K562 (cell line): ENCODE measurements around the gene MEX3A. TPM values are rescaled to one million over a fixed set of nuclear protein-coding genes. Genes with fewer than 3 reads are reported as not detected.

Experiments used
- ADNP ChIP-seq: fragments of 200-800 bp; sonication (Bioruptor generic); IDR thresholded peaks from 2 replicates; pipeline ENCODE4 v1.6.1; 2016; ENCODE audit warnings: missing genetic modification characterization, missing compliant biosample characterization
- BCOR ChIP-seq: fragments of 450-650 bp; IDR thresholded peaks from 2 replicates; pipeline ENCODE4 v1.6.1; 2016
- BRCA1 ChIP-seq, 2 experiments: fragments of 450-650 bp in 1 of 2; sonication (generic) in 1 of 2; formaldehyde crosslinking in 1 of 2; IDR thresholded peaks; 2 replicates each; pipeline versions ENCODE4 v1.5.0 to v1.6.1; 2017 to 2020; ENCODE audit warnings: mild to moderate bottlenecking in 1 of 2, missing genetic modification reagents in 1 of 2
- CBX5 ChIP-seq: IDR thresholded peaks from 2 replicates; pipeline ENCODE4 v1.6.1; 2014; ENCODE audit warnings: low read depth, borderline replicate concordance
- ESRRA ChIP-seq: fragments of 450-650 bp; IDR thresholded peaks from 2 replicates; pipeline ENCODE4 v1.6.1; 2014; ENCODE audit warnings: low read depth, mild to moderate bottlenecking, moderate library complexity, borderline replicate concordance
- GATA2 ChIP-seq: sonication (generic); formaldehyde crosslinking; IDR thresholded peaks from 2 replicates; pipeline ENCODE4 v1.4.0; 2020; ENCODE audit warnings: mild to moderate bottlenecking, missing genetic modification reagents
- MCM7 ChIP-seq, 2 experiments: fragments of 450-650 bp; IDR thresholded peaks; 2 replicates each; pipeline ENCODE4 v1.6.1; 2016 to 2018
- MED1 ChIP-seq: sonication (generic); formaldehyde crosslinking; IDR thresholded peaks from 2 replicates; pipeline ENCODE4 v1.8.1; 2023; ENCODE audit warnings: missing genetic modification reagents, borderline replicate concordance
- NBN ChIP-seq: fragments of 450-650 bp; IDR thresholded peaks from 2 replicates; pipeline ENCODE4 v1.6.1; 2016; ENCODE audit warnings: low read depth, mild to moderate bottlenecking
- SMAD4 ChIP-seq: fragments of 250-450 bp; sonication (Bioruptor Pico); conservative IDR thresholded peaks from 2 replicates; pipeline ENCODE4 v1.8.0; 2021; ENCODE audit warnings: inconsistent platforms, mild to moderate bottlenecking, moderate library complexity
- TAF1 ChIP-seq: IDR thresholded peaks from 2 replicates; pipeline ENCODE4 v1.6.1; 2011; ENCODE audit warnings: mild to moderate bottlenecking, low read length, moderate library complexity; ENCODE audit not compliant: insufficient read depth, control insufficient read depth, severe bottlenecking; ENCODE audit errors: extremely low read depth
- polyA plus RNA-seq, 8 experiments: library from polyadenylated mRNA; depleted of rRNA in 4 of 8; stranded (reverse) in 5 of 8; unstranded in 3 of 8; fragments of >200 nt; fragmentation: Nextera tagmentation in 2 of 8; fragmentation: Illumina TruSeq in 1 of 8; extraction: Ambion mirVana in 2 of 8; extraction: Trizol in 1 of 8; gene quantifications; 2 replicates each; pipeline versions ENCODE4 v1.2.1 to v1.2.3, GENCODE V29; 2011 to 2014; ENCODE audit warnings: inconsistent platforms in 1 of 8, missing spikeins in 1 of 8
- total RNA-seq, 7 experiments: library from RNA; depleted of rRNA in 6 of 7; stranded (reverse); fragments of >200 nt in 6 of 7; fragmentation: Illumina TruSeq in 2 of 7; extraction: Trizol in 2 of 7; gene quantifications; 2 replicates each; pipeline versions ENCODE4 v1.2.1 to v1.2.3, GENCODE V29; 2011 to 2021; ENCODE audit warnings: low replicate concordance in 1 of 7
- TF ChIP-seq, protein P1 (sequence below): sonication (generic); formaldehyde crosslinking; IDR thresholded peaks from 2 replicates; pipeline ENCODE4 v1.8.0; 2022; ENCODE audit warnings: mild to moderate bottlenecking, low read depth, missing genetic modification reagents
- TF ChIP-seq, protein P2 (sequence below), 2 experiments: fragments of 250-450 bp in 1 of 2; fragments of 450-650 bp in 1 of 2; sonication (Bioruptor Pico) in 1 of 2; IDR thresholded peaks; 2 replicates each; pipeline versions ENCODE4 v1.6.1 to v1.8.0; 2016 to 2021; ENCODE audit warnings: mild to moderate bottlenecking in 2 of 2, moderate library complexity in 2 of 2, missing compliant biosample characterization in 1 of 2, missing genetic modification characterization in 1 of 2
- TF ChIP-seq, protein P3 (sequence below): IDR thresholded peaks from 3 replicates; pipeline ENCODE4 v1.6.1; 2011; ENCODE audit warnings: borderline replicate concordance, mild to moderate bottlenecking; ENCODE audit not compliant: insufficient read length, insufficient read depth
- TF ChIP-seq, protein P4 (sequence below), 2 experiments: fragments of 450-650 bp; formaldehyde crosslinking in 1 of 2; IDR thresholded peaks; 2 replicates each; pipeline versions ENCODE4 v1.4.0 to v1.6.1; 2014 to 2020; ENCODE audit warnings: mild to moderate bottlenecking in 2 of 2, borderline replicate concordance in 1 of 2, low read depth in 1 of 2

MEX3A gene
- total and polyA plus RNA-seq, 9 of the 15 experiments (the other 6 are each of a cell fraction or from before 2014, with no cell fraction given) = 0.36 to 13.7 (median 5.2) TPM

DNA sequence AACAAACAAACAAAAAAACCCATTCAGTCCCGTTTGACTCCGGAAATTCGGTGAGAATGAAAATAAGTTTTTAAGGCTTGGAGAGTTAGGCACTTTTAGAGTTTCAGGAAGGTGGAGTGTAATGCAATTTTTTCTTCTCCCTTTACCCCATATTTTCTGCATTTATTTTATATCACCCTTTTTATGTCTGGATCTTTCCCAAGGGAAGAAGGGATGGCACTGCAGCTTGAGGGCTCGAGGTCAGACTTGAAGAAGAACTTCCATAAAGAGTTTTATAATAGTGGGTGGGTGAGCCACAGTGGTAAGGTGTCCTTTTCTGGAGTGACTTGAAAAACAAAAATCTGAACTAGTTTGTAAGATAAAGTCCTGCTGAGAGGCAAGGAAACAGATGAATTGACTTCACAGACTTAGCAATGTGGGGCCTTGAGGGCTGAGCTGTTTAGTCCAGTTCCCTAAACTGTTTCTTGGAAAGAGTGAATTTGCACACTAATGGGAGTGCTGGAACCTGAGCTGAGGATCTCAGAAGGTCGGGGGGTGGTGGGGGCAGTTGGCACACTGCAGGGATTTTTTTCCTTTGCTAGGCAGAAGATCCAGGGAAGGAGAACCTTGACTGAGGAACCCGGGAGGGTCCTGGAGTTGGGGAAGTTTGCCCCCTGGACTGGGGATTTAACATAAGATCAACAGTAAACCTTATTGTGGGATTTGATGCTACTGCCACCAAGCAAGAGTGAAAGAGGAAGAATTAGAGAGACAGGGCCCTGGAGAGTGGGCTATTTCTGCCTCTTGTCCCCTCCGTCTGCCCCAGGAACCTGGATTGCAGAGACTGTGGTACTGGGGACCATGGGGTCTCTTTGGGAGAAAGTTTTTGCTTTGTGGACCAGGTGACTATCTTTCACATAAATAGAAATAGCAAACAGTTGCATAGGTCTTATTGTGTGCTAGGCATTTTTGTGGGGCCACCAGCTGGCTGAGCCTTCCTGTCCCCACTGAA, 1.8 kb upstream of the MEX3A start (continued):
- TF ChIP-seq SMAD4 (no peak), BCOR (peak; percentile 93), CBX5 (no peak), BRCA1 (IDR thresholded peaks at IDR 0.05) (no peak), BRCA1 (CRISPR knock-in tag; IDR thresholded peaks at IDR 0.05) (no peak), MED1 (CRISPR knock-in tag) (no peak), NBN (no peak), MCM7 (IDR thresholded peaks at IDR 0.05) (no peak), GATA2 (no peak), ADNP (tag) (peak; percentile 63; the same call in 1 of the 2 replicates), ESRRA (no peak), TAF1 (no peak)
- TF ChIP-seq, protein P1, sequence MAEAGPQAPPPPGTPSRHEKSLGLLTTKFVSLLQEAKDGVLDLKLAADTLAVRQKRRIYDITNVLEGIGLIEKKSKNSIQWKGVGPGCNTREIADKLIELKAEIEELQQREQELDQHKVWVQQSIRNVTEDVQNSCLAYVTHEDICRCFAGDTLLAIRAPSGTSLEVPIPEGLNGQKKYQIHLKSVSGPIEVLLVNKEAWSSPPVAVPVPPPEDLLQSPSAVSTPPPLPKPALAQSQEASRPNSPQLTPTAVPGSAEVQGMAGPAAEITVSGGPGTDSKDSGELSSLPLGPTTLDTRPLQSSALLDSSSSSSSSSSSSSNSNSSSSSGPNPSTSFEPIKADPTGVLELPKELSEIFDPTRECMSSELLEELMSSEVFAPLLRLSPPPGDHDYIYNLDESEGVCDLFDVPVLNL (CRISPR knock-in tag) = no peak
- TF ChIP-seq, protein P2, sequence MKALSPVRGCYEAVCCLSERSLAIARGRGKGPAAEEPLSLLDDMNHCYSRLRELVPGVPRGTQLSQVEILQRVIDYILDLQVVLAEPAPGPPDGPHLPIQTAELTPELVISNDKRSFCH (CRISPR knock-in tag; IDR thresholded peaks at IDR 0.05) = no peak
- TF ChIP-seq, protein P2 (tag; IDR thresholded peaks at IDR 0.05) = no peak
- TF ChIP-seq, protein P3, sequence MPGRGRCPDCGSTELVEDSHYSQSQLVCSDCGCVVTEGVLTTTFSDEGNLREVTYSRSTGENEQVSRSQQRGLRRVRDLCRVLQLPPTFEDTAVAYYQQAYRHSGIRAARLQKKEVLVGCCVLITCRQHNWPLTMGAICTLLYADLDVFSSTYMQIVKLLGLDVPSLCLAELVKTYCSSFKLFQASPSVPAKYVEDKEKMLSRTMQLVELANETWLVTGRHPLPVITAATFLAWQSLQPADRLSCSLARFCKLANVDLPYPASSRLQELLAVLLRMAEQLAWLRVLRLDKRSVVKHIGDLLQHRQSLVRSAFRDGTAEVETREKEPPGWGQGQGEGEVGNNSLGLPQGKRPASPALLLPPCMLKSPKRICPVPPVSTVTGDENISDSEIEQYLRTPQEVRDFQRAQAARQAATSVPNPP = no peak
- TF ChIP-seq, protein P4, sequence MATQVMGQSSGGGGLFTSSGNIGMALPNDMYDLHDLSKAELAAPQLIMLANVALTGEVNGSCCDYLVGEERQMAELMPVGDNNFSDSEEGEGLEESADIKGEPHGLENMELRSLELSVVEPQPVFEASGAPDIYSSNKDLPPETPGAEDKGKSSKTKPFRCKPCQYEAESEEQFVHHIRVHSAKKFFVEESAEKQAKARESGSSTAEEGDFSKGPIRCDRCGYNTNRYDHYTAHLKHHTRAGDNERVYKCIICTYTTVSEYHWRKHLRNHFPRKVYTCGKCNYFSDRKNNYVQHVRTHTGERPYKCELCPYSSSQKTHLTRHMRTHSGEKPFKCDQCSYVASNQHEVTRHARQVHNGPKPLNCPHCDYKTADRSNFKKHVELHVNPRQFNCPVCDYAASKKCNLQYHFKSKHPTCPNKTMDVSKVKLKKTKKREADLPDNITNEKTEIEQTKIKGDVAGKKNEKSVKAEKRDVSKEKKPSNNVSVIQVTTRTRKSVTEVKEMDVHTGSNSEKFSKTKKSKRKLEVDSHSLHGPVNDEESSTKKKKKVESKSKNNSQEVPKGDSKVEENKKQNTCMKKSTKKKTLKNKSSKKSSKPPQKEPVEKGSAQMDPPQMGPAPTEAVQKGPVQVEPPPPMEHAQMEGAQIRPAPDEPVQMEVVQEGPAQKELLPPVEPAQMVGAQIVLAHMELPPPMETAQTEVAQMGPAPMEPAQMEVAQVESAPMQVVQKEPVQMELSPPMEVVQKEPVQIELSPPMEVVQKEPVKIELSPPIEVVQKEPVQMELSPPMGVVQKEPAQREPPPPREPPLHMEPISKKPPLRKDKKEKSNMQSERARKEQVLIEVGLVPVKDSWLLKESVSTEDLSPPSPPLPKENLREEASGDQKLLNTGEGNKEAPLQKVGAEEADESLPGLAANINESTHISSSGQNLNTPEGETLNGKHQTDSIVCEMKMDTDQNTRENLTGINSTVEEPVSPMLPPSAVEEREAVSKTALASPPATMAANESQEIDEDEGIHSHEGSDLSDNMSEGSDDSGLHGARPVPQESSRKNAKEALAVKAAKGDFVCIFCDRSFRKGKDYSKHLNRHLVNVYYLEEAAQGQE (IDR thresholded peaks at IDR 0.05; ENCODE audit: borderline replicate concordance) = no peak
- TF ChIP-seq, protein P4 (CRISPR knock-in tag; IDR thresholded peaks at IDR 0.05; ENCODE audit: low read depth) = no peak
